Stimulated activated CD8-positive, alpha-beta memory T cell treated with anti-CD3 and anti-CD28 coated beads, Interleukin-2, amount 100 ng/mL, for 48 hours (primary cell): ENCODE results near the gene WWTR1.

Experiments
- DNase-seq, 2 donors: peaks; one replicate each; pipeline ENCODE4 v3.0.0-alpha.2; 2020; ENCODE audit warnings: low read depth in 2 of 2

Gene WWTR1

GRCh38 chr3:149593418-149594160 lies 64.2 kb downstream of the WWTR1 start:
- no peak for DNase-seq

- DNase-seq: no peak
Observed at GRCh38 chr3:149592758-149593240, 65.0 kb downstream of the WWTR1 start.

DNA sequence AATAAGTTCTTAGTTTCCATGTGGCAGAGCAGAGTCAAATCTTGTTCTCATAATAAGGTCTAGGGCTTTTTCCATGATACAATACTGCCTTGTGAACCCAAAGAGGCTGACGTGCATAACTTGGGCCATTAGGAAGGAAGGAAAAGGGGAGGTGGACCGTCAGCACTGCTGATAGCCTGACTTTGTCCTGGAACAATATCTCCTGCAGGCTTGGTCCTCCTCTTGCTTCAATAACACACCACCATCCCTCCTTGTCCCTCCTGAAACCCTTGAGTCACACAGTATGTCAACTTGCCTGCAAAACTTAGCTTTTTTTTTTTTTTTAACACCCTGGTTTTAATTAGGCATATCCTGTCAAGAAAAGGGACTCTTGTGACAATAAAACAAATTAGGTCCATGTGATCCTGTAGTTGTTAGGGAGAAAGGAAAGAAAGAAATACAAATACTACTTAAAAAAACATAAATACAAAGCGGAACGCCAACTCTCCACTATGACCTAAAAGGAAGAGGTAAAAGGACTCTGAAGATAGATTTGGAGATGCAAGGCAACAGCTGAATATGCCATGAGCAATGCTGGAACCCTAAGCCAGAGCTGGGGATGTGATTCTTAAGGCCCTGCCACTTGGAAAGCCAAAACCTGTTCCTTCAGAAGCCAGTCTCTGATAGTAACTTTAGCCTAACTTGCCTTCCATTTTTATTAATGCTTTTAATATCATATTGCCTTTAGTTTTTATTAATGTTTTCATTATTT lies 67.0 kb downstream of the WWTR1 start:
- no peak for DNase-seq

DNA sequence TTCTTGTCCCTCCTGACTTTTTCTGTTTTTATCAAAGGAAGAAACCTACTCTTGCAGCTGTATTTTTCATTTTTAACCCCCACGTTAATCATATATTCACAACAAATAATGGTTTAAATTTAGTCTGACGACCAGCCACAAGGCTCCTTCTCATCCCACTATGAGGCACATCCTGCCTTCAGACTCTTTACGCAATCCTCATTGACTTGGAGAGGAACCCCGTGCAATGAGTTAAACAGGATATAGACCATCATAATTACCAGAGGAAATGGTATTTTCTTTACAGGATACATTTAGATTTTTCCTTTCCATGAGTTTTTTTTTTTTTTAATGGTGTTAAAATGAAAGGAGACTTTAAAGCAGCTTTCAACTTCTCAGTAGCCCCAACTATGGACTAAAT lies 68.5 kb downstream of the WWTR1 start:
- DNase-seq: no peak

DNA sequence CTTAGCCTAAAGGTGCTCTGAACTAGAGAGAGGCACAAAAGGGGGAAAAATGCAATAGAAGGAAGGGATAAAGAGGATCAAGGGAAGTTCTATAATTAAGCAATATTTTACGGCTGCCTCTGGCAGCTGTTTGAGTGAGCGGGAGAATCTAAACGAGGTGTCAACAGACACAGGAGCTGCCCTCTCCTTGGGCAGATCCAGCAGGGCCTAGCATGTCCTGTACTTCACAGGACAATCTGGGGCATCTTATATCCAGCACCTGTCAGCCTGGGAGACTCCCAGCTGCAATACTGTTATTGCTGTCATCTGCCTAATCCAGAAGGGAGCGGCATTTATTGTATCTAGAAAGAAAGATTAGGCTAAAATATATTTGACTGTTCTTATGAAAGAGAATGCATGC lies 68.9 kb downstream of the WWTR1 start:
- no peak for DNase-seq

DNA sequence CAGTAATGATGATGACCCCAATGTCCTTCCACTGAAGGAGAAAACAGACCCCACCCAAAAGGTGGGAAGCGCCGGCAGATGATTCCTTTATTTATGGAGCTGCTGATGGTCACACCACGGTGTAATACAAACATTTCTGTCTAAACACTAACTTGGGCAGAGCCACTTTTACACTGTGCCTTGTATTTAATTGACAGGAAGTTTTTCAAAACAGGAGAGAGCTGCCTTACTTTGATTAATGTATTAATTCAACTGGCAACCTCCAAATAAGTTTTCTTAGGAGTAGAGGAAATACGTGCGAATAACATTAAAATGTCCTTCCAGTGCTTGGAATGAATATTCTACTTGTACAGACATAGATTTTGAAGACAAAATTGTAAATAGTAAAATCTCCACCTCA lies 70.4 kb downstream of the WWTR1 start:
- no peak for DNase-seq

DNA sequence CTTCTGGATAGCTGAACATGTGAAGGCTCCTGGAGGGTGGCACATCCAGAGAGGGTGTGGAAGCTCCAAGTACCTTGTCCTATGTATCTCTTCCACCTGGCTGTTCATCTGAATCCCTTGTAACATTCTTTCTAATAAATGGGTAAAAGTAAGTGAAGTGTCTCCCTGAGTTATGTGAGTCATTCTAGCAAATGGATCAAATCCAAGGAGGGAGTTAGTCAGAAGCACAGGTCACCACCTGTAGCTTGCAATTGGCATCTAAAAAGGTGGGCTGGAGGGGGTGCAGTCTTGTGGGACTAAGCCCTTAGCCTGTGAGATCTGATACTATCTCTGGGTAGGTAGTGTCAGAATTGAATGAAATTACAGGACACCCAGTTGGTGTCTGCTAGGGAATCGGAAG lies 71.0 kb downstream of the WWTR1 start:
- DNase-seq: no peak

DNA sequence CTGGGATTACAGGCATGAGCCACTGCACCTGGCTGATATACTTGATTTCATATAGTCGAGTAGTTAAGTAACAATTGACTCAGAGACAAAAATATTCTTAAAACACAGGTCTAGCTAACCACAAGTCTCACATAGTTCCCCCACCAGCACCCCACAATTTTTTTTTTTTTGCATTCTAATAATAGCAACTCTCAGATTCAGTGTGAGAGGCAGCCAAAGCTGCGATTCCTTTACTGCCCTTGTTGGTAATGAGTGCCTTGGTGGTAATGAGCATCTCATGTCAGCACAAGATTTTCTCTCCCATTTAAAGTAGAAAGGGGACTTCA lies 72.5 kb downstream of the WWTR1 start:
- DNase-seq: no peak

GRCh38 chr3:149583921-149584635 lies 73.7 kb downstream of the WWTR1 start:
- no peak for DNase-seq

DNA sequence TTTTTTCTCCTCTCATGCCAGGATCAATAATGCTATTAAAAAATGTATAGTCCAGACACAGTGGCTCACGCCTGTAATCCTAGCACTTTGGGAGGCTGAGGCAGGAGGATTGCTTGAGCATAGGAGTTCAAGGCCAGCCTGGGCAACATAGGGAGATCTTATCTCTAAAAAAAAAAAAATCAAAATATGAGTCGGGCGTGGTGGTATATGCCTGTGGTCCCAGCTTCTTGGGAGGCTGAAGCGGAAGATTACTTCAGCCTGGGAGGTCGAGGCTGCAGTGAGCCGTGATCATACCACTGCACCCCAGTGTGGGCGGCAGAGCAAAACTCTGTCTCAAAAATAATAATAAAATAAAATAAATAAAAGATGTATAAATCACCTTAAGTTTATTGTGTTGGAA lies 75.4 kb downstream of the WWTR1 start:
- DNase-seq: no peak

DNA sequence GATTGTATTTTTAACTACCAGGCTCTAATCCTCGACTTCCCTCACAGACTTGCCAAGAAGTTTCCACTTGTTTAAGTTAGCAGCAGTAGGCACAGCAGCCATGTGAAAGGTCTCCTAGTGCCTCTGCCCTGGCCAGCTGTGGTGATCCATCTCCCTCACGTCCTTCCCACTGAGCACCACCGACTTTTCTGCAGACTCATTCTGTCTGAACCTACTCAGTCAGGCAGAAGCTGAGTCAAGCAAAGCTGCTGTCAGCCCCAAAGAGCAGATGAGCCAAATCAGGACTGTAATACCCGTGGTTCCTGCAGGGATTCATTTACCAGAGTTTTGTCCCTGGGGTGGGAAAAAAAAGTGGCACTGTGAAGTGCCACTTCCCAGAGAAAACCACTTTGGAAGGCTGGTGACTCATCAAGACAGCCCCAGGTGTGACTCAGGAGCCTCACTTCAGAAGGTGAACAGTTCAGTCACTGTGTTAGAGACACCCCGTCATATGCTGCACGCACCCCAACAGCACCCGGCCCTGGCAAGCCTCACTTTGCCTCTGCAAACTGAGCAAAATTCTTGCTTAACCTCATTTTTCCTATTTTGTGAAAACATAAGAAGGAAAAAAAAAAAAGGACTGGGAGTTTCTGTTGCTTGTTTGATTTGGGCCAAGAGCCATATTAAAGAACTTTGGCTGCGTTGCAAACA lies 76.0 kb downstream of the WWTR1 start:
- no peak for DNase-seq

GRCh38 chr3:149581248-149581647 lies 76.6 kb downstream of the WWTR1 start:
- DNase-seq: no peak

GRCh38 chr3:149579838-149580542 lies 77.8 kb downstream of the WWTR1 start:
- DNase-seq: no peak

DNA sequence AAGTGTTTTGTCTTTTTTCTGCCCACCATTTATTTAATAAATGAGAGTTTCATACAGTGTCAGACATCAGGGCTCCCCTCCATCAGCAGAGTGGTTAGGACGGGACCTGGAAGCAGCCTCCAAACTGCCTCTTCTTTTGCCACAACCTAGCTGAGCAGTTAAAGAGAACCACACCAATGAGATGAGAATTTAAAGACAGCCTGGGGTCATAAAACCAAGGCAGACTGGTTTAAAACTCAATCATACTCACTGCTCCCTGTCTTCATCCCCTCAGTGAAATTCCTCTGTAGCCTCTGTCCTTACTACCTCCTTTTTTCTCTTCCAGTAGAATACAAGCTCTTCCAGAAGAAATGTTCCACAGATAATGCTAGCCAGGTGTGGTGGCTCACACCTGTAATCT lies 78.7 kb downstream of the WWTR1 start:
- DNase-seq: no peak

GRCh38 chr3:149577801-149578200 lies 80.0 kb downstream of the WWTR1 start:
- no peak for DNase-seq

DNA sequence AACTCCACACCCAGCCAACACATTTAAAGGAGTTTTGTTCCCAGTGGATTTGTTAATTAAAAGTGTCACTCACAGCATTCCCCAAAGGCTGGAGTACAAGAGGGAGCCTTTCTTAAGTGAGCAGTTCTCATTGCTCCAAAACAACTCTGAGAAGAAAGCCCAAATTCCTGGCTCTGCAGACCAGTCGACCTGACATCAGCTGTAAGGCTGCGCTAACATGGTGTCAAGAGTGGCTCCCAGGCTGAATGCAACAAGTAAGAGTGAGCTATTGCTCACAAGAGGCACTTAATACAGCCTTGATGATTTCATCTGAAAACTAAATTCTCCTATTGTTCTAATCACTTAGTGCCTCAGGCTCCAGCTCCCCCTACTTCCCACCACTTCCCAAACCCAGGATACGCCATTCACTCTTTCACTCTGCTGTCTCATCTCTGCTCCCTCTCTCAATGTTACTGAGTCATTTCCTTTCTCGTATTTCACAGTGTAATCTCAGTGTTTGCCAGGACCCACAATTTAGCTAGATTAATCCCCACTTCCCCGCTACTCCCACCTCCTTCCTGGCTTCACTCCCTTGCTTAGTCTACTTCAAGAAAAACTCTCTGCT lies 81.8 kb downstream of the WWTR1 start:
- no peak for DNase-seq

DNA sequence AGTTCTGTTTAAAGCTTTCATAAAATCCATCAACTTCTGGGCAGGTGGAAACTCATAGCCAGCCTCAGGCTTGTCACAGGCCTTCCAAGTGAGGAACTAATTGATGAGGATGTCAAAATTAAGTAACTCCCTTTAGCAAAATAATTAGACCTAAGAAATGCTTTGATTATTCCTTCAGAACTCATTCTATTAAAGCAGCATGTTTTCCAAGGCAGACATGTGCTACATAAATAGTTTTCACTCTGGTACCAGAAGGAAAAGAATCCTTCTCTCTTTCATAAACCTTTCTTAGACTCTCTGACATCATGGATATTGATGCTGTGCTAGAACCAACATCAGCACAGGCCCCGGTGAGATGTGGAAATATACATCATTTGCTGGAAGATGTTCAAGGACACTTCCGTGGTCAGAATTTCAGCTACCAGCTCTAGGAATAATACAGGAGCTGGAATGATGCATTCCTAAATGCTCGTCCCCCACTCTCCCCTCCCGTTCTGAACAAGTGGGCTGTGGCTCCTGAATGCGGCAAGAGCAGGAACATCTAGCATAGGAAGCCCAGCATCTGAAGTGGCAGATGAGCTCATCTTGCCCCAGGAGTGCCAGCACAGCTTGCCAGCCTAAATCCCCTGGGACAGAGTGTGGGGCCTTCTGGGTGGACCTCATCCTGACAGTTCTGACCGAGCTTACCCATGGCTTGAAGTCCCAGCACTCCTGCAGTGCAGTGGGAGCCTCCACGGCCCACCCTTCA lies 82.4 kb downstream of the WWTR1 start:
- DNase-seq: no peak

DNA sequence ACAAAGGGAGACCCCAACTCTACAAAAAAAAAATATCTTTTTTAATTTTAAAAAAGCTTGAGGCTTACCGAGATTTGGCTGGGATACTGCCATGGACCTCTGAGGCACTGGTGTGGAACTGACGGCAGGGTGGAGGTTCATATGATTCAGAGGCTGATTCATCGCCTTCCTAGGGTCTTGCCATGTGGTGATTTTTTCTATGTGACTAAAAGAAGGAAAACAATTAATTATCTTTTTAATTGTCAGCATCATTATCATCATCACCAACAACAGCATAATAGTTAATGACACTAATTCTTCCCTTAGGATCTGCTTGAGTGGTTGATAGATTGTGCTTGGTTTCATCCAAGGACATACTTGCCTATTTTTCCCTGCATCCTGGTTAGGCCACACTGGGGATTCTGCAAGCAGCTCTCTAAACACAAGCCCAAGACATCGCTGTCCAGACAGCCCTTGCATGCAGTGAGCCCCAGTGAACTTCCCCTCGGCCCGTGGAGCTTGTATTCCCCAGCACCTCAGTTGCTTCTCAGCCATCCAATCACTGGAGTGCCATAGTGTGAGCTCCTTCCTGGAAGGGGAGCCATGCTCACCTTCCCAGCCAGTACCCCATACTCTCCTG lies 84.9 kb downstream of the WWTR1 start:
- DNase-seq: no peak

- no peak for DNase-seq
Observed at GRCh38 chr3:149571381-149571780, 86.4 kb downstream of the WWTR1 start.

- DNase-seq: no peak
Observed at GRCh38 chr3:149570016-149570415, 87.8 kb downstream of the WWTR1 start.
